Neutrophil (primary cell): ENCODE data around the gene C5orf52.
"Not testable (repeated sequence)": the region's sequence is repeated elsewhere in the genome, so short reads cannot be mapped to it uniquely, and the experiment has no call there.

Experiments
- H3K27ac ChIP-seq: fragments of 200-600 bp; sonication (generic); 2 replicates; pipeline ENCODE4 v1.5.1; 2016; ENCODE audit warnings: mild to moderate bottlenecking, moderate library complexity
- H3K27me3 ChIP-seq: fragments of 200-600 bp; sonication (generic); 2 replicates; pipeline ENCODE4 v1.6.0; 2016; ENCODE audit warnings: mild to moderate bottlenecking
- H3K36me3 ChIP-seq: fragments of 200-600 bp; sonication (generic); 2 replicates; pipeline ENCODE4 v1.5.1; 2017
- H3K4me1 ChIP-seq, 2 experiments: fragments of 200-600 bp in 1 of 2; sonication (generic) in 1 of 2; 1 replicate in 1 of 2; 2 replicates in 1 of 2; pipeline versions ENCODE4 v1.5.1 to v1.6.1; 2013 to 2016; ENCODE audit warnings: low read depth in 1 of 2, low read length in 1 of 2, mild to moderate bottlenecking in 1 of 2, moderate library complexity in 1 of 2; ENCODE audit not compliant: control insufficient read depth in 1 of 2, insufficient read depth in 1 of 2
- H3K4me3 ChIP-seq, 2 experiments: fragments of 200-600 bp in 1 of 2; sonication (generic) in 1 of 2; 1 replicate in 1 of 2; 2 replicates in 1 of 2; pipeline ENCODE4 v1.5.1; 2013 to 2016; ENCODE audit warnings: low read depth in 1 of 2, low read length in 1 of 2, mild to moderate bottlenecking in 1 of 2, moderate library complexity in 1 of 2
- H3K9me3 ChIP-seq: fragments of 200-600 bp; sonication (generic); 2 replicates; pipeline ENCODE4 v1.5.1; 2016
- CTCF ChIP-seq: fragments of 200-600 bp; sonication (generic); IDR thresholded peaks from 2 replicates; pipeline ENCODE4 v1.5.1; 2016; ENCODE audit warnings: antibody characterized with exemption

C5orf52 gene

GRCh38 chr5:157690690-157691433, 19.5 kb downstream of the C5orf52 start:
- peaks cover 16% of the 10 kb centered on the region for H3K27me3 ChIP-seq
- no peak overlapping the region for H3K4me3 ChIP-seq
- no peak for TF ChIP-seq CTCF
- no peaks in the 10 kb centered on the region for H3K36me3 ChIP-seq
- no peaks in the 10 kb centered on the region for H3K4me1 ChIP-seq
- H3K9me3 ChIP-seq, result no peaks in the 10 kb centered on the region
- no peak overlapping the region for H3K27ac ChIP-seq

DNA sequence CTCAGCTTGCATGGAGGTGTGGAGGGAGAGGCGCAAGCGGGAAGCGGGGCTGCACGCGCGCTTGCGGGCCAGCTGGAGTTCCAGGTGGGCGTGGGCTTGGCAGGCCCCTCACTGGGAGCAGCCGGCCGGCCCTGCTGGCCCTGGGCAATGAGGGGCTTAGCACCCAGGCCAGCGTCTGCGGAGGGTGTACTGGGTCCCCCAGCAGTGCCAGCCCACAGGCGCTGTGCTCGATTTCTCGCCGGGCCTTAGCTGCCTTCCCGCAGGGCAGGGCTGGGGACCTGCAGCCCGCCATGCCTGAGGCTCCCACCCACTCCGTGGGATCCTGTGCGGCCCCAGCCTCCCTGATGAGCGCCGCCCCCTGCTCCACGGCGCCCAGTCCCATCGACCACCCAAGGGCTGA, 22.5 kb downstream of the C5orf52 start:
- H3K9me3 ChIP-seq, H3K4me1 ChIP-seq, H3K36me3 ChIP-seq, H3K27ac ChIP-seq, H3K4me3 ChIP-seq: not testable (repeated sequence)
- H3K27me3 ChIP-seq, result peaks cover 16% of the 10 kb centered on the region

DNA sequence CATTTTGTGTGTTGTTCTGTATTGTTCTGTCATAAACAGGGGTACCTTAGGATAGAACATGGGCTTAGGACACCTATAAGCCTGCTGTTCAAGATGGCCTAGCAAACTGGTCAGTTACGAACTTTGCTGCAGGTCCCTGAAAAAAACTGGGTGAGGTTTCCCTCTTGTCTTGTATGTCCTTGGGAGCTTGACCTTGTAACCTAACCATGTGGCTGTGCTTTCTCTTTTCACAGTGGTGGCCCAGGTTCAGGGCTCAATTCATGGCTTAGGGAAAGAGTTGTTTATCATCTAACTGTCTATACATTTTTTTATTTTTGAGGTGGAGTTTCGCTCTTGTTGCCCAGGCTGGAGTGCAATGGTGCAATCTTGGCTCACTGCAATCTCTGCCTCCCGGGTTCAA, 24.8 kb downstream of the C5orf52 start:
- not testable (repeated sequence) for H3K4me1 ChIP-seq, H3K9me3 ChIP-seq, H3K4me3 ChIP-seq

GRCh38 chr5:157698674-157699073, 27.3 kb downstream of the C5orf52 start:
- H3K36me3 ChIP-seq, H3K9me3 ChIP-seq, H3K27me3 ChIP-seq, H3K4me1 ChIP-seq, H3K27ac ChIP-seq, H3K4me3 ChIP-seq: not testable (repeated sequence)

More for the DNA sequence above, 24.8 kb downstream of the C5orf52 start:
- H3K27ac ChIP-seq, H3K27me3 ChIP-seq, H3K36me3 ChIP-seq: not testable (repeated sequence)

GRCh38 chr5:157703736-157704135, 32.4 kb downstream of the C5orf52 start:
- TF ChIP-seq CTCF, result no peak
- no peaks in the 10 kb centered on the region for H3K4me1 ChIP-seq
- no peak overlapping the region for H3K4me3 ChIP-seq
- H3K27ac ChIP-seq, result no peak overlapping the region
- H3K27me3 ChIP-seq, result no peaks in the 10 kb centered on the region
- no peaks in the 10 kb centered on the region for H3K9me3 ChIP-seq
- H3K36me3 ChIP-seq, result no peaks in the 10 kb centered on the region

GRCh38 chr5:157708866-157709265, 37.5 kb downstream of the C5orf52 start:
- Histone ChIP-seq H3K9me3 (no peaks in the 10 kb centered on the region), H3K27ac (no peak overlapping the region), H3K4me3 (no peak overlapping the region), H3K27me3 (peaks cover 14% of the 10 kb centered on the region), H3K36me3 (no peaks in the 10 kb centered on the region), H3K4me1 (no peaks in the 10 kb centered on the region)
- TF ChIP-seq CTCF, result no peak

- Histone ChIP-seq H3K27me3 (peaks cover 14% of the 10 kb centered on the region), H3K4me1 (no peaks in the 10 kb centered on the region), H3K27ac (no peak overlapping the region), H3K9me3 (no peaks in the 10 kb centered on the region), H3K36me3 (no peaks in the 10 kb centered on the region), H3K4me3 (no peak overlapping the region)
- TF ChIP-seq CTCF, result no peak
Observed at GRCh38 chr5:157709346-157709745, 38.0 kb downstream of the C5orf52 start.
